Heart left ventricle (tissue), 13 donors: Measurements from ENCODE around the gene RANBP2.
"Not testable (repeated sequence)": the region's sequence is repeated elsewhere in the genome, so short reads cannot be mapped to it uniquely, and the experiment has no call there.

Source experiments
- POLR2A ChIP-seq, 2 donors: fragments of 450-650 bp; IDR thresholded peaks; one replicate each; pipeline ENCODE4 v1.6.1; 2017; ENCODE audit warnings: antibody characterized with exemption in 2 of 2, mild to moderate bottlenecking in 2 of 2, moderate library complexity in 2 of 2
- TF ChIP-seq, protein P1 (sequence below), 12 donors: fragments of 200-600 bp; sonication (generic) in 4 of 12; IDR thresholded peaks; one replicate each; pipeline versions ENCODE4 v1.5.0 to v1.8.0; 2018 to 2022; ENCODE audit warnings: antibody characterized with exemption in 12 of 12, mild to moderate bottlenecking in 5 of 12
- donor health status: ischemic (EF 13 %, LVEDD 7.1; RV severe dilation, severe dysfunction).
- donor health status: DM: no; HTN: yes; CAD: no.
- donor health status: DM: no; HTN: no; CAD: no.
- donor health status: ischemic (EF 25% LVEDD 6.9; RV normal size, moderate dysfunction).
- donor health status: ischemic (EF 25% LVEDD 5.7; RV mildly dilated, moderate dysfunction).
- donor health status: ischemic (EF 35%, LVEDD 5.7; RV mildly dilated, moderate dysfunction).
- donor health status: nonischemic (EF 11% LVEDD 7.7; RV severe dilation, severe dysfunction).
- donor health status: DM: yes; HTN: yes; CAD: no.
- donor health status: PGD.
- donor health status: ischemic (EF 29% LVEDD 5.4; RV normal size, mild dysfunction).
- donor health status: nonischemic (EF 23%, LVEDD 6.1; RV moderate dilation, normal function).

DNA sequence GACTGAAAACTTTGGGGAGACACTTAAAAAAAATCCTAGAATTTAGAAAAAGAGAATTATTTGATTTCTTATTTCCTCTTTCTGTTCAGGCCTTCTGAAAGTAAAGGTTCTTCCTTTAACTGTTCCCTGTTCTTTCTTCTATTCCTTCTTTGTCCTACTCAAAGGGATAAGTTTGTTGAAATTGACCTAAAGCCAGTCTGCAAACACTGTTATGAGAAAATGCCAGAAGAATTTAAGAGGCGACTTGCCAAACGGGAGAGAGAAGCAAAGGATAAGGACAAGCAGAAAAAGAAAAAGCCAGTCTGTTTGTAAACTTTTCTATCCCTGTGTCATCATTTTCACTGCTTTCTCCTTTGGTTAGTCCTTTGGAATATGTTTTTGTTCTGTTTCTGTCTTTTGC lies 38.5 kb upstream of the RANBP2 start:
- TF ChIP-seq, protein P1, sequence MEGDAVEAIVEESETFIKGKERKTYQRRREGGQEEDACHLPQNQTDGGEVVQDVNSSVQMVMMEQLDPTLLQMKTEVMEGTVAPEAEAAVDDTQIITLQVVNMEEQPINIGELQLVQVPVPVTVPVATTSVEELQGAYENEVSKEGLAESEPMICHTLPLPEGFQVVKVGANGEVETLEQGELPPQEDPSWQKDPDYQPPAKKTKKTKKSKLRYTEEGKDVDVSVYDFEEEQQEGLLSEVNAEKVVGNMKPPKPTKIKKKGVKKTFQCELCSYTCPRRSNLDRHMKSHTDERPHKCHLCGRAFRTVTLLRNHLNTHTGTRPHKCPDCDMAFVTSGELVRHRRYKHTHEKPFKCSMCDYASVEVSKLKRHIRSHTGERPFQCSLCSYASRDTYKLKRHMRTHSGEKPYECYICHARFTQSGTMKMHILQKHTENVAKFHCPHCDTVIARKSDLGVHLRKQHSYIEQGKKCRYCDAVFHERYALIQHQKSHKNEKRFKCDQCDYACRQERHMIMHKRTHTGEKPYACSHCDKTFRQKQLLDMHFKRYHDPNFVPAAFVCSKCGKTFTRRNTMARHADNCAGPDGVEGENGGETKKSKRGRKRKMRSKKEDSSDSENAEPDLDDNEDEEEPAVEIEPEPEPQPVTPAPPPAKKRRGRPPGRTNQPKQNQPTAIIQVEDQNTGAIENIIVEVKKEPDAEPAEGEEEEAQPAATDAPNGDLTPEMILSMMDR (IDR thresholded peaks at IDR 0.05), result not testable (repeated sequence)
- not testable (repeated sequence) for TF ChIP-seq POLR2A (IDR thresholded peaks at IDR 0.05)
